ENCODE measurements around the gene SFMBT2. TPM values are rescaled to one million over a fixed set of nuclear protein-coding genes. Genes with fewer than 3 reads are reported as not detected.

Gene SFMBT2
- total RNA-seq, 1 experiment from 2014 or later = 14.3 TPM

- POLR2A ChIA-PET = no interaction called here
Measured at GRCh38 chr10:7243873-7244272, 167.0 kb downstream of the SFMBT2 start.

GRCh38 chr10:7243139-7243538 is 167.7 kb downstream of the SFMBT2 start:
- no peak for ATAC-seq
- Mint-ChIP-seq H3K27ac (no peak overlapping the region), H3K9me3 (peaks cover 7% of the 10 kb centered on the region), H3K4me1 (no peaks in the 10 kb centered on the region), H3K4me3 (no peak overlapping the region), H3K36me3 (peaks cover 29% of the 10 kb centered on the region), H3K27me3 (ENCODE audit: low read depth) (no peaks in the 10 kb centered on the region)
- ChIA-PET CTCF (interaction anchor here (1.2 kb wide), 1 partner anchor 58 kb away, joined by 3 read pairs; no protein-coding TSS in a partner anchor), POLR2A (no interaction called here)
- DNase-seq (ENCODE audit: low spot score) = no peak
- TF ChIP-seq, protein P1, sequence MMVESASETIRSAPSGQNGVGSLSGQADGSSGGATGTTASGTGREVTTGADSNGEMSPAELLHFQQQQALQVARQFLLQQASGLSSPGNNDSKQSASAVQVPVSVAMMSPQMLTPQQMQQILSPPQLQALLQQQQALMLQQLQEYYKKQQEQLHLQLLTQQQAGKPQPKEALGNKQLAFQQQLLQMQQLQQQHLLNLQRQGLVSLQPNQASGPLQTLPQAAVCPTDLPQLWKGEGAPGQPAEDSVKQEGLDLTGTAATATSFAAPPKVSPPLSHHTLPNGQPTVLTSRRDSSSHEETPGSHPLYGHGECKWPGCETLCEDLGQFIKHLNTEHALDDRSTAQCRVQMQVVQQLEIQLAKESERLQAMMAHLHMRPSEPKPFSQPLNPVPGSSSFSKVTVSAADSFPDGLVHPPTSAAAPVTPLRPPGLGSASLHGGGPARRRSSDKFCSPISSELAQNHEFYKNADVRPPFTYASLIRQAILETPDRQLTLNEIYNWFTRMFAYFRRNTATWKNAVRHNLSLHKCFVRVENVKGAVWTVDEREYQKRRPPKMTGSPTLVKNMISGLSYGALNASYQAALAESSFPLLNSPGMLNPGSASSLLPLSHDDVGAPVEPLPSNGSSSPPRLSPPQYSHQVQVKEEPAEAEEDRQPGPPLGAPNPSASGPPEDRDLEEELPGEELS (CRISPR knock-in tag; IDR thresholded peaks at IDR 0.05) = no peak
- TF ChIP-seq ZNF425 (CRISPR knock-in tag; conservative IDR thresholded peaks at IDR 0.05) (no peak), JAZF1 (CRISPR knock-in tag; IDR thresholded peaks at IDR 0.05) (no peak), TCF7 (CRISPR knock-in tag; IDR thresholded peaks at IDR 0.05; ENCODE audit: low read depth) (no peak), ZNF671 (CRISPR knock-in tag; IDR thresholded peaks at IDR 0.05) (no peak), GTF2I (CRISPR knock-in tag; conservative IDR thresholded peaks at IDR 0.05) (no peak), GABPB1 (CRISPR knock-in tag; IDR thresholded peaks at IDR 0.05) (no peak), NFATC4 (CRISPR knock-in tag; IDR thresholded peaks at IDR 0.05) (no peak), ATF2 (CRISPR knock-in tag; IDR thresholded peaks at IDR 0.05; ENCODE audit: borderline replicate concordance, low read depth) (no peak), ZNF416 (CRISPR knock-in tag; IDR thresholded peaks at IDR 0.05) (no peak), ZNF317 (CRISPR knock-in tag; IDR thresholded peaks at IDR 0.05; ENCODE audit: borderline replicate concordance, low read depth) (no peak), MAX (CRISPR knock-in tag; IDR thresholded peaks at IDR 0.05) (no peak), ZNF232 (CRISPR knock-in tag; IDR thresholded peaks at IDR 0.05) (no peak), SMAD4 (CRISPR knock-in tag; IDR thresholded peaks at IDR 0.05) (no peak)

More at GRCh38 chr10:7243873-7244272, 167.0 kb downstream of the SFMBT2 start:
- H3K9me3 Mint-ChIP-seq = peaks cover 7% of the 10 kb centered on the region
- CTCF ChIA-PET = interaction anchor here (1.2 kb wide), 1 partner anchor 57 kb away, joined by 3 read pairs; no protein-coding TSS in a partner anchor
- no peaks in the 10 kb centered on the region for H3K4me1 Mint-ChIP-seq
- no peak for ATAC-seq
- no peaks in the 10 kb centered on the region for H3K27me3 Mint-ChIP-seq (ENCODE audit: low read depth)
- H3K27ac Mint-ChIP-seq = no peak overlapping the region
- no peak for DNase-seq (ENCODE audit: low spot score)
- no peak overlapping the region for H3K4me3 Mint-ChIP-seq
- peaks cover 33% of the 10 kb centered on the region for H3K36me3 Mint-ChIP-seq
- TF ChIP-seq SOX15 (CRISPR knock-in tag; IDR thresholded peaks at IDR 0.05) (no peak), TEAD1 (CRISPR knock-in tag; IDR thresholded peaks at IDR 0.05) (no peak), ATF2 (CRISPR knock-in tag; IDR thresholded peaks at IDR 0.05; ENCODE audit: borderline replicate concordance, low read depth) (no peak)
- TF ChIP-seq, protein P2, sequence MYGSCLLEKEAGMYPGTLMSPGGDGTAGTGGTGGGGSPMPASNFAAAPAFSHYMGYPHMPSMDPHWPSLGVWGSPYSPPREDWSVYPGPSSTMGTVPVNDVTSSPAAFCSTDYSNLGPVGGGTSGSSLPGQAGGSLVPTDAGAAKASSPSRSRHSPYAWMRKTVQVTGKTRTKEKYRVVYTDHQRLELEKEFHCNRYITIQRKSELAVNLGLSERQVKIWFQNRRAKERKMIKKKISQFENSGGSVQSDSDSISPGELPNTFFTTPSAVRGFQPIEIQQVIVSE (CRISPR knock-in tag; IDR thresholded peaks at IDR 0.05; ENCODE audit: borderline replicate concordance) = no peak
